MM.1S (cell line): ENCODE measurements around the gene GNAS-AS1.

Source experiments
- DNase-seq: peaks from one replicate; pipeline ENCODE4 v3.0.0-alpha.2; 2015
- H2AFZ ChIP-seq: fragments of 300-600 bp; sonication (generic); 2 replicates; pipeline ENCODE4 v1.6.0; 2016; ENCODE audit warnings: antibody characterized with exemption, low read length
- H3F3A ChIP-seq: fragments of 300-600 bp; sonication (generic); 2 replicates; pipeline ENCODE4 v1.6.1; 2016; ENCODE audit warnings: mild to moderate bottlenecking, antibody characterized with exemption, low read length, moderate library complexity, mixed read lengths; ENCODE audit not compliant: insufficient read depth
- H3K27ac ChIP-seq: fragments of 300-600 bp; sonication (generic); 2 replicates; pipeline ENCODE4 v1.5.1; 2016; ENCODE audit warnings: mild to moderate bottlenecking, low read length
- H3K27me3 ChIP-seq: fragments of 300-600 bp; sonication (generic); replicated peaks from 2 replicates; pipeline ENCODE4 v1.6.0; 2016; ENCODE audit warnings: low read length; ENCODE audit not compliant: insufficient read depth
- H3K36me3 ChIP-seq: fragments of 300-600 bp; sonication (generic); replicated peaks from 2 replicates; pipeline ENCODE4 v1.6.1; 2016; ENCODE audit warnings: mild to moderate bottlenecking, low read length, mixed read lengths; ENCODE audit not compliant: insufficient read depth
- H3K4me1 ChIP-seq: fragments of 300-600 bp; sonication (generic); 2 replicates; pipeline ENCODE4 v1.6.1; 2016; ENCODE audit warnings: low read length, mixed read lengths
- H3K4me2 ChIP-seq: fragments of 300-600 bp; sonication (generic); 2 replicates; pipeline ENCODE4 v1.6.0; 2016; ENCODE audit warnings: low read depth, low read length
- H3K4me3 ChIP-seq: fragments of 300-600 bp; sonication (generic); 2 replicates; pipeline ENCODE4 v1.5.1; 2016; ENCODE audit warnings: low read length, mixed read lengths
- H3K79me2 ChIP-seq: fragments of 300-600 bp; sonication (generic); 2 replicates; pipeline ENCODE4 v1.6.1; 2016; ENCODE audit warnings: mixed run types, low read length, mixed read lengths
- H3K9ac ChIP-seq: fragments of 300-600 bp; sonication (generic); 2 replicates; pipeline ENCODE4 v1.6.1; 2016; ENCODE audit warnings: low read length, mixed read lengths
- H3K9me2 ChIP-seq: fragments of 300-600 bp; sonication (generic); replicated peaks from 2 replicates; pipeline ENCODE4 v1.6.1; 2016; ENCODE audit warnings: mild to moderate bottlenecking, low read length, mixed read lengths; ENCODE audit not compliant: insufficient read depth
- H3K9me3 ChIP-seq: fragments of 300-600 bp; sonication (generic); replicated peaks from 2 replicates; pipeline ENCODE4 v1.6.1; 2016; ENCODE audit warnings: mild to moderate bottlenecking, low read length, mixed read lengths; ENCODE audit not compliant: insufficient read depth
- H4K20me1 ChIP-seq: fragments of 300-600 bp; sonication (generic); 2 replicates; pipeline ENCODE4 v1.6.1; 2016; ENCODE audit warnings: mild to moderate bottlenecking, low read length, moderate library complexity, mixed read lengths; ENCODE audit not compliant: insufficient read depth
- EZH2 ChIP-seq: fragments of 300-600 bp; sonication (generic); optimal IDR thresholded peaks from 2 replicates; pipeline ENCODE3; 2017; ENCODE audit warnings: low read depth, mild to moderate bottlenecking, antibody characterized with exemption, low read length, mixed read lengths
- EZH2phosphoT487 ChIP-seq: fragments of 300-600 bp; sonication (generic); IDR thresholded peaks from 2 replicates; pipeline ENCODE4 v1.6.1; 2018; ENCODE audit warnings: antibody characterized with exemption, low read length
- TF ChIP-seq, protein P1 (sequence below): fragments of 300-600 bp; sonication (generic); IDR thresholded peaks from 2 replicates; pipeline ENCODE4 v1.5.1; 2016; ENCODE audit warnings: antibody characterized with exemption, low read length, mixed read lengths

GNAS-AS1 gene

DNA sequence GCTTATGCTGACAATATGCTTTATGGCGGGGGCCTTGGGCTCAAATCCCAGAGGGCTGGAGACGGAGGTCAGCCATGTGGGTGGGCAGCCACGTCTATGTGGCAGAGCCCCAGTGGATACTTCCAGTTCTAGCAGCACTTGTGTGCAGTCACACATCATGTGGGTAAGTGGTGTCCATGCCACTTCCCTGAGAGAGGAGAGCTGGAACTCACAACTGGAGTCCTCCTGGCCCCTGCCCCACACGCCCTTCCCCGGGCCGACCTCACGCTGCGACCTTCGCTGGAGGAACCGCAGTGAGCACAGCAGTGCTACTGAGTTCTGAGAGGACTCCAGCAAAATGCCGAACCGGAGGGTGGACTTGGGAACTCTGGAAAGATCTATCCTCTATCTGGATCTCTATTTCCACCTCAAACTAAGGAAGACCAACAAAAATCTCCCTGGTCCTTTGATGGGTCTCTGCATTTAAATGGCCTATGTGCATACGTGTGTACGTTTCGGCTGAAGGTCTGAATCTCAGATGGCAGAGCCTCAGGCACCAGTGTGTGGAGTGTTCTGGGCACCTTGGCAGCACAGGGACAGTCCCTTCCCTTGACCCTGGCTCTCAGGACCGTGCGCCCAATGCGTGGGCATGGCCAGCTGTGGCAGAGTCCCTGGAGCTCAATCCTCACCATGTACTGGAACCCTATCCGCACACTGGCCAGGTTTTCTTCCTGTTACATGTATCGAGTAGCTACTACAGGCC is 55.4 kb downstream of the GNAS-AS1 start:
- Histone ChIP-seq H3K4me2 (no peak overlapping the region), H3K9me3 (no peaks in the 10 kb centered on the region), H3K9ac (no peak overlapping the region), H4K20me1 (no peaks in the 10 kb centered on the region), H3K36me3 (no peaks in the 10 kb centered on the region), H3K9me2 (no peaks in the 10 kb centered on the region), H3K4me1 (no peaks in the 10 kb centered on the region), H3K79me2 (no peaks in the 10 kb centered on the region), H3K4me3 (no peak overlapping the region), H3K27ac (no peak overlapping the region), H3K27me3 (peaks cover 94% of the 10 kb centered on the region), H2AFZ (no peak overlapping the region), H3F3A (no peaks in the 10 kb centered on the region)
- no peak for DNase-seq
- no peak for TF ChIP-seq EZH2
- TF ChIP-seq, protein P1, sequence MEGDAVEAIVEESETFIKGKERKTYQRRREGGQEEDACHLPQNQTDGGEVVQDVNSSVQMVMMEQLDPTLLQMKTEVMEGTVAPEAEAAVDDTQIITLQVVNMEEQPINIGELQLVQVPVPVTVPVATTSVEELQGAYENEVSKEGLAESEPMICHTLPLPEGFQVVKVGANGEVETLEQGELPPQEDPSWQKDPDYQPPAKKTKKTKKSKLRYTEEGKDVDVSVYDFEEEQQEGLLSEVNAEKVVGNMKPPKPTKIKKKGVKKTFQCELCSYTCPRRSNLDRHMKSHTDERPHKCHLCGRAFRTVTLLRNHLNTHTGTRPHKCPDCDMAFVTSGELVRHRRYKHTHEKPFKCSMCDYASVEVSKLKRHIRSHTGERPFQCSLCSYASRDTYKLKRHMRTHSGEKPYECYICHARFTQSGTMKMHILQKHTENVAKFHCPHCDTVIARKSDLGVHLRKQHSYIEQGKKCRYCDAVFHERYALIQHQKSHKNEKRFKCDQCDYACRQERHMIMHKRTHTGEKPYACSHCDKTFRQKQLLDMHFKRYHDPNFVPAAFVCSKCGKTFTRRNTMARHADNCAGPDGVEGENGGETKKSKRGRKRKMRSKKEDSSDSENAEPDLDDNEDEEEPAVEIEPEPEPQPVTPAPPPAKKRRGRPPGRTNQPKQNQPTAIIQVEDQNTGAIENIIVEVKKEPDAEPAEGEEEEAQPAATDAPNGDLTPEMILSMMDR: no peak
- TF ChIP-seq EZH2phosphoT487: no peak

GRCh38 chr20:58794510-58795180 is 56.1 kb downstream of the GNAS-AS1 start:
- no peak for DNase-seq
- H3F3A ChIP-seq: no peaks in the 10 kb centered on the region
- H3K9ac ChIP-seq: no peak overlapping the region
- no peak overlapping the region for H3K4me2 ChIP-seq
- TF ChIP-seq EZH2 (no peak), EZH2phosphoT487 (no peak)
- TF ChIP-seq, protein P1: no peak
- no peaks in the 10 kb centered on the region for H4K20me1 ChIP-seq
- no peak overlapping the region for H2AFZ ChIP-seq
- no peak overlapping the region for H3K4me3 ChIP-seq
- H3K36me3 ChIP-seq: no peaks in the 10 kb centered on the region
- H3K27me3 ChIP-seq: peaks cover 93% of the 10 kb centered on the region
- H3K9me3 ChIP-seq: no peaks in the 10 kb centered on the region
- no peak overlapping the region for H3K27ac ChIP-seq
- no peaks in the 10 kb centered on the region for H3K79me2 ChIP-seq
- no peaks in the 10 kb centered on the region for H3K9me2 ChIP-seq
- H3K4me1 ChIP-seq: no peaks in the 10 kb centered on the region

GRCh38 chr20:58793512-58794420 is 56.9 kb downstream of the GNAS-AS1 start:
- H3K4me1 ChIP-seq: no peaks in the 10 kb centered on the region
- no peak overlapping the region for H2AFZ ChIP-seq
- H3K27ac ChIP-seq: no peak overlapping the region
- peaks cover 94% of the 10 kb centered on the region for H3K27me3 ChIP-seq
- DNase-seq: no peak
- no peaks in the 10 kb centered on the region for H3K9me2 ChIP-seq
- no peaks in the 10 kb centered on the region for H3F3A ChIP-seq
- no peaks in the 10 kb centered on the region for H4K20me1 ChIP-seq
- H3K4me2 ChIP-seq: no peak overlapping the region
- H3K36me3 ChIP-seq: no peaks in the 10 kb centered on the region
- H3K9ac ChIP-seq: no peak overlapping the region
- H3K79me2 ChIP-seq: no peaks in the 10 kb centered on the region
- TF ChIP-seq EZH2 (no peak), EZH2phosphoT487 (no peak)
- TF ChIP-seq, protein P1: no peak
- no peak overlapping the region for H3K4me3 ChIP-seq
- no peaks in the 10 kb centered on the region for H3K9me3 ChIP-seq
